NCI-H69 (cell line): Measurements from ENCODE around the gene GRIK4.

Source experiments
- DNase-seq: peaks from one replicate; lab custom pipeline; 2025; lab: John Stamatoyannopoulos, UW

Gene GRIK4

DNA sequence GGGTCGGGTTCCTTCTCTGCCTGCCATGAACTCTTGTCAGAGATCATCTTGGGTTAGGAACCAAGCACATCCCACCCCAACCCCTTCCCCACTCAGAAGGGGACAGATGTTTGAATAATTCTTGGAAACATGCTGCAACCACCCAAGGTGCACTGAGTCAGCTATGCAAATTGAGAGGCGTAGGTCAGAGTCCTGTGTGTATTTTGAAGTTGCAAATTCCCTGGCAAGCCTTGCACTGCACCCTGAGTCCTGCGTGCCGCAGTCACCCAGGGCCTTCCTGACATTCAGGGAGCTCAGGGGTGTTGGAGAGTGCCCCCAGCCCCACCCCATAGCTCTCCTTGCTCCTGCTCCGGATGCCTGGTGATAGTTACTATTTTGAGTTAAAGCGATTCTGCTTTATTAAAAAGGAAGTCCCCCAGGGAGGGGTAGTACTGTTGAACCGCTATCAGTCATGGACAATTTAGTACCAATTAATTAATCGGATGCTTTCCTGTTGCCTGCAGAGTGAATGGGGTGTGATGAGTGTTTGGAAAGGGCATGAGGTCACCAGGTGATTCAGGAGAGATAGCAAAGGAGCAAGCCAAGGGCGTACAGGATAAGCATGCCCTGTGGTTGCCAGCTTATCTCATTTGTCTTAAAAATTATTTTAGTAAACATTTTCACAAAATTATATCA is 123.7 kb downstream of the GRIK4 start:
- DNase-seq: no peak

DNA sequence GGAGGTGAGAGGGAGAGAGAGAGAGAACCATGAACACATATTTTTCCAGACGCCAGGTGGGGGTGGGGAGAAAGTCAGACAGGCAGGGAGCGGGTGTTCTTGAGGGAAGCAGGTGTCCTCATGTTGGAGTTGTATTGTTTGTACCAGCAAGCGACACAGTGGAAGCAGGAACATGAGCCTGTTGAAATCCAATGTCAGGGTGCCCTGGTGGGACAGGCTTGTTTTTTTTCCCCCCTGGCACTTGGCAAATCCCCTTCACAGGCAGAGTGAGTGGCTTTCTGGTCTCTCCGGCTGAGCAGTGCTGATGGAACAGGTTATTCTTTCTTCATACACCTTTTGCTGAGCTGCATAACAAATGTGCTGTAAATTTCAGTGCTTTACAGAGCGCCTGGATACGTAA is 125.6 kb downstream of the GRIK4 start:
- DNase-seq: peak; percentile 34

DNA sequence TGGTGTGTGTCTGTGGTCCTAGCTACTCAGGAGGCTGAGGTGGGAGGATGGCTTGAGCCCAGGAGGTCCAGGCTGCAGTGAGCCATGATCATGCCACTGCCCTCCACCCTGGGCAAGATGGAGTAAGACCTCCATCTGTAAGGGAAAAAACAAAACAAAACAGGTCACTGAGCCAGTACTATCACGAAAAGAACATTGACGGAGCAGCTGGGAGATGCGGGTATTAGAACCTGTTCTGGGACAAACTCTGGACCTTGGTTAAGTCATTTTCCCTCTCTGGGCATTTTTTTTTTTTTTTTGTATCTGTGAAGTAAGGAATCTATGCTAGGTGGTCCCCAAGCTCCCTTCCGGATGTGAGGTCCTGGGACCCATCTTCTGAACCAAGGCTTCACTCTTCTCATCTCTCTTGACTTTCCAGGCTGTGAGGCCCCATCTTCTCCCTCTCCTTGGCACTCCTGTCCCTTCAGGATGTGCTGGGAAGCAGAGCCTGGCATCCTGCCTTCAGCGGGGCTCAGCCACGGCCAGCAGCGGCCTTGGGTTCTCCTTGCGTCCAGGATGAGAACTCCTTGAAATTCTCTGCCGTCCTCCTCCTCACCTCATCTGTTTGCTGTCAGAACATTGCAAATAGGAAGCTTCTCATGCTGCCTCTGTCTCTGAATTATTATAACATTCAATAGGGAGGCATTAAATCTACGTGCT is 130.8 kb downstream of the GRIK4 start:
- no peak for DNase-seq

DNA sequence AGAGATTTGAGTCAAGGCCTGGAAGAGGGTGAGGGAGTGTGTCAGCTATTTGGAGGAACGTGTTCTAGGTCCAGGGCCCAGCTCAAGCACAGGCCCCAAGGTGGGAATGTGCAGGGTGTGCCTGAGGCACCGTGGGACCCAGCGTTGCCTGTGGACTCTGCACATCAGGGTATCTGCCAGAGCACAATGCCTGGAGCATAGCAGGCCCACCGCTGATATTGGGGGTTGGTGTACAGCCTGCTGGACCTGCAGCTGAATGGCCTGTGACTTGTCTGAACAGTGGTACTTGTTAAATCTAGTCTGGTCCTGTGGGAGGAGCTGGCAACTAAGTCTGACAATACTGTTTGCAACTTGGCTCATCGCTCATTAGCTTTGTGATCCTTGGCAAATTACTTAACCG is 131.7 kb downstream of the GRIK4 start:
- DNase-seq: no peak

DNA sequence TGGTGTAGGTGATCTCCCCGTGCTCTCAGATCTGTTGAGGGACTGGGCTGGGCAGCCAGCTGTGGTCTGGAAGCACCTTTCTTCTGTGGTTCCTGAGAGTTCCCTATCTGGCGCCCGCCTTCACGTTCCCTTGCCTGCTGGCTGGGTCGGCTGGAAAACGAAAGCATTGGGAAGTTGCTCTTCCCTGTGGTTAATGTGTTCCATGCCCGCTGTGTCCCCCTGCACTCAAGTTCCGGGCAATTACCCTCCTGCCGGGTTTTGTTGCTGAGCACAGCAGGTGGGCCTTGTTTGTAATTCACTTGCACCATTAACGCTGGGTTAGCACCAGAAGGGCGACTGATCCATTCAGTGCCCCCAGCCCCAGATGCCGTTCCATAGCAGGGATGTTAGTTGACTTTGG is 134.1 kb downstream of the GRIK4 start:
- DNase-seq: peak; percentile 97

DNA sequence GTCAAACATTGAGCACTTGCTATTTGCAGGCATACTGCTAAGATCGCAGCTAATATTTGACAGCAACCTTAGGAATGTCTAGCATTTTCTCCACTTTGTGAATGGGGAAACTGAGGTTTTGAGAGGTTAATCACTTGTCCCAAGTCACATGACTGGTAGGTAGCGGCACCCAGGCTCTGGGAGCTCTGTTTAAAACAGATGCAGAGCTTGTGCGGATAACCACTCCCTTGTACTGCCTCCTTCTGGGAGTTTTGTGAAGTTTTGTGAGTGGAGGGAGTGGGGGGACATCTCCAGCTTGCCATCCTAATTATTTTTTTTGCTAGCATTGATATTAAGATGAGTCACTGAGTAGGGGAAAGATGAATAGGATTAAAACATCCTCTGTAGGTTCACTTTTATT is 134.7 kb downstream of the GRIK4 start:
- no peak for DNase-seq

DNA sequence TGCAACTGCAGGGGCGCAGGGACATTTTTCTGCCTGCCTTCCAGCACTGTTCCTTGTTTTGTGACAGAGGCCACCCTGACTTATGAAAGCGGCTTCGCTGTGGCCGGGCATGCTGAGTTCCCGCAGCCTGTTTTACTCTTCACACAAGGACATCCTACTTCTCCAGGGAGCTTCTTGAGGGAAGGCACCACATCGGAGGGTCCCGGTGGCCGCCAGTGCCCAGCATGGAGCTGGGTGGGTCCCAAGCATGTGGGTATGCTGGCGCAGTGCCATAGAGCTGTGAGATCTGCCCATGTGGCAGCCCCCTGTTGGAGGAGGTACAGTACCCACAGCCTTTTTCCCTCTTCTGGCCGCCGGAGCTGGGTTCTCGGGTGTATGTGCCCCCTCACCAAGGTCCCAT is 136.1 kb downstream of the GRIK4 start:
- DNase-seq: no peak

DNA sequence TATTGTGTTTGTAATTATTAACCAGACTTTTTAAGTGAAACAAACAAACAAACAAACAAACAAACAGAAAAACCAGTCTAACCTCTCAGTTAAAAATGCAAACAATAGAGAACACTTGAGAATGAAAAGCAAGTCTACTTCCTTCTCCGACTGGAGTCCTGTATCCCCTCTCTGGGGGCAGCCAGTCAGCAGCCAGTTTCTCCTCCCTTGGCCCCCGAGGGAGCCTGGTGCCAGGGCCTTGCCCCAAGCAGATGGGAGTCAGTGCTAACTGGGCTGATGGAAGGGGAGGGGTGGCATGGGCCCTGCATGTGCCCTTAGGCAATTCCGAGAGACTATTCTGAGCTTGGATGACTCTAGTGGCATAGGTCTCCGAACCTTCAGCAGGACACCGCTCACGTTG is 137.2 kb downstream of the GRIK4 start:
- peak; percentile 71 for DNase-seq

DNA sequence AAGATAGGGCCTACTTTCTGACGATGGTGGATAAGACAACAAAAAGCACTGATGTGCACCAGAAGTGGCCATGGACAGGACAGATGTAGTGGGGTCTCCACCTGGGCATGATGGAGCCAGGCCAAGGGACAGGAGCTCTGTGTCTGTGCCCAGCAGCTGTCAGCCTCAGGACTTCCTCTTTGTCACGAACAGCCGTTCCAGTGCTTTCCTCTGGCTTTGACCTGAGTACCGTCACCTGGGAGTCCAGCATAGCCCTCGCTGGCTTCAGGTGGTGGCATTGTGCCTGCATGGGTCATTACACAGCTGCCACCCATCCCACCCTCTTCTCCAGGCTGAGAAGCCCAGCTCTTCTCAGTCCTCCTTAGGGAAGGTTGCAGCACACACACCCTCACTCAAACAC is 137.8 kb downstream of the GRIK4 start:
- DNase-seq: peak; percentile 19

DNA sequence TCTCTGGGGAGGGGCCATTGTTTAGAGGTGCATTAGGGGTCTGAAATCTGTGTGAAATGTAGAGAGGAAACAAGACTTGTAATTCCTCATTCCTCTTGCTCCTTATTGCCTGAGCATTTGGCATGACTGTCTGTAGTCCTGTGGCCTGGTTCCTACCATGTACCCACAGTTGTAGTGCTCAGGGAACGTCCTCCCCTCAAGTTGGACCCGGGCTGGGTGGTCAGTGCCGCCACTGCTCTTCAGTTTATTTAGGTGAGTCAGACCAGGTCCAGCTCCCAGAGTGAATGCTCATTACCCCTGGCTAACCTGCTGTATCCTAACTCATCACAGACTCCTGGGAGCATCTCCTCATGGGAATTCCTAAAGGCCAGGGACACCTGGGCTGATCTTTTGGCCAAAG is 139.8 kb downstream of the GRIK4 start:
- DNase-seq: no peak

DNA sequence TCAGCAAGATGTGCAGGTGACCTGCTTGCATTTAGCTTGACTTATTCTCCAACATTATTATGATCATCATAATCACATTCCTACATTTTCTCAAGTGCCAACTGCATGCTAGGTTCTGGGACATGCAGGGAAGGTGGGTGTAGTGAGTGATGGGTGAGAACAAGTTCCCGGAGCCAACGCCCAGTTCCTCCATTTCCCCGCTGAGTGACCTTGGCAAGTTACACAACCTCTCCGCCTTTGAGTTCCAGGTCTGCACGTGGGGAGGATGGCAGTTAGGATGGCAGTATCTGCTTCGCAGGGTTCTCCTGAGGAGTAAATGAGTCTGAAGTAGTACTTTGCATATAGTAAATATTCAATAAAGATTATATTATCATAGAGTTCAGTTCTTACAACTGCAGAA is 140.3 kb downstream of the GRIK4 start:
- no peak for DNase-seq

DNA sequence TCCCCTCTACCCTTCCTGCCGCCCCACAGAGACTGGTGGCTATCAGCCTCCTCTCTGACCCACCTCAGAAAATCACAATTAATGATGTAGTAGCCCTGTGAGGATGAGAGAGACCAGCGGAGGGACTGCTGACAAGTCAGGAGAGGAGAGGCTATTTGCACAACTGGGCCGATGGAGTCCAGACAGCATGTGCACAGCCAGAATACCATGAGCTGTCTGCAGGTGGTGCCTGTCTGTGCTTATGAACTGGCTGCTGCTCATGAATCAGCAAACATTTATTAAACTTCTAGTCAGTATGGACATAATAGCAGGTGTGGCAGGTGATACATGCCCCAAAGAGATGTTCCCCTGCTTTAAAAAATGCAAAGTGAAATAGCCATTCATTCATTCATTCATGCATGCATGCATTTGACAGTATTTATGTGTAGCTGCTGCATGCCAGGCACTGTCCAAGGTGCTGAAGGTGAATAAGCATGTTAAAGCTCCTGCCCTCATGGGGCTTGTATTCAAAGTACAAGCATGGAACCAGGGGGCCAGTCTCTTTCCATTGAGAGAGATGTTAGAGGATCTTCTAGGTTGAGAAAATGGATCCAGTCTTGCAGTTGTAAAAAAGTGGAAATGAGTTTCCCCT is 141.3 kb downstream of the GRIK4 start:
- DNase-seq: peak; percentile 60

DNA sequence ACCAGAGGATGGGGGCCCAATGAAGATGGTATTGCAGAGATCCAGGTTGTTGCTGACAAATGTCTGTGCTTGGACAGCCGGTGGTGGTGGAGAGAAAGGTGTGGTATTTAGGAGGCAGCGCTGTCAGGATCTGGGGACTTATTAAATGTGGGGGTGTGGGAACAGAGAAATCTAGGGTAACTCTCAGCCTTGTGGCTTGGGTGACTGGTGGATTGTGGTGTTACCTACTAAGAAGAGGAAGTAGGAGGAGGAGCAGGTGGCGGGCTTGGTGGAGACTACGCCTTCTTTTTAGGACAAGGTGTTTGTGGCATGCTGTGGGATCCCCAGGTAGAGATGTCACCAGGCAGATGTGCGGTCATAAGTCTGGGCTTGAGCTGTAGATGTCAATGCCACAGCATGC is 144.0 kb downstream of the GRIK4 start:
- no peak for DNase-seq

DNA sequence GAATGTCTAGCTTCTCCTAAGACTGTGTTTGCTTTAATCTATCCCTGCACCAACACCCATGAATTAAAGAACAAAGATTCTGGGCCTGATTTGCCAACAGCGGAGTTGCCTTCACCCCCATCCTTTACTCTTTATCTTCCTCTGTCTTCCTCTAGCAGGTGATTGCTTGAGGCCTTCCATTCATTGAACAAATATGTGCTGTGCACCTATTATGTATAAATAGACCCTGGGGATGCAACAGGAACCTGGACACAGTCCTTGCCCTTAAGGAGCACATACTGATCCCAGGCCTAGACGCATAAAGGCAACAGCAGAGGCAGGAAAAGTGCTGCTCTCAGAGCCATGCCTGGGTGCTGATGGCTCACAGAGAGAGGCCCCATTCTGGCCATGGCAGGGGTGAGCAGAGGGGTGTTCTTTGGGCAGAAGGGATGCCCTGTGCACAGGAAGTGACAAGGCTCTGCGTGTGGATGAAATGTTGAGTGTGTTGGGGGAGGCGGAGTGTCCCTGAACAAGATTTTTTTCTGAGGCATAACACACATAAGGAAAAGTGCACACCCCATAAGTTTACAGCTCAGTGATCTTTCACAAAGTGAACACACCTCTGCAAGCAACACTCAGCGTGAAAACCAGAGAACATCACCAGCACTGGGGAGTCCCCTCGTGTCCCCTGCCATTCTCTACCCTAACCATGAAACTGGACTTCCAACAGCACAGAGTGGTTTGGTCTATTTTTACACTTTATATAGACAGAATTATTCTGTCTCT is 145.9 kb downstream of the GRIK4 start:
- peak; percentile 92 for DNase-seq

DNA sequence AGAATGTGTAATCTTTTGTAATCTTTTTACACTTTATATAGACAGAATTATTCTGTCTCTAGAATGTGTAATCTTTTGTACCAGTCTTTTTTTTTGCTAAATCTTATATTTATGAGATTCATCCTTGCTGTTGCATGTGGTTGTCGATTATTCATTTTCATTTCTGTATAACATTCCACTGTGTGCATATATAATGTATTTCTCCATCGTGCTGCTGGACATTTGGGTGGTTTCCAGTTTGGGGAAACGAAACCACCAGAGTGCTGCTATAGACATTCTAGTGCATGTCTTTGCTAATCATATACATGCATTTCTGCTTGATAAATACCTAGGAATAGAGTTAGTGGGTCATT is 146.5 kb downstream of the GRIK4 start:
- no peak for DNase-seq

DNA sequence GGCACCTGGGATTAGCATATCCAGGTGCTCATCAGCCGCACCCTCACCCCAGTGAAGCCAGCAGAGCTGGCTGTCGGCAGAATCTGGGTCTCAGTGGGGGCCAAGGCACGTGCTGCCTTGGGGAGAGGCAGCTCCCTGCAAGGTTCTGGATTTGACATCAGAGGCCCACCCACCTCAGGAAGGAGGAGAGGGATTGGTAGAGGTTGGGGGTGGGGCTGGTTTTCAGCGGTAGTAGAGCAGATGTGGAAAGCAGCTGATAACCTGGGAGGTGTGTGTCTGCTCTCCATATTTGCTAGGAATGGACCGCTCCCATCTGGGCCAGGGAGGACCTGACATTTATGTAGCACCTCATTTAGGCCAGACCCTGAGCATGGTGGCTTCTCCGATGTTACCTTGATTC is 147.5 kb downstream of the GRIK4 start:
- DNase-seq: no peak

DNA sequence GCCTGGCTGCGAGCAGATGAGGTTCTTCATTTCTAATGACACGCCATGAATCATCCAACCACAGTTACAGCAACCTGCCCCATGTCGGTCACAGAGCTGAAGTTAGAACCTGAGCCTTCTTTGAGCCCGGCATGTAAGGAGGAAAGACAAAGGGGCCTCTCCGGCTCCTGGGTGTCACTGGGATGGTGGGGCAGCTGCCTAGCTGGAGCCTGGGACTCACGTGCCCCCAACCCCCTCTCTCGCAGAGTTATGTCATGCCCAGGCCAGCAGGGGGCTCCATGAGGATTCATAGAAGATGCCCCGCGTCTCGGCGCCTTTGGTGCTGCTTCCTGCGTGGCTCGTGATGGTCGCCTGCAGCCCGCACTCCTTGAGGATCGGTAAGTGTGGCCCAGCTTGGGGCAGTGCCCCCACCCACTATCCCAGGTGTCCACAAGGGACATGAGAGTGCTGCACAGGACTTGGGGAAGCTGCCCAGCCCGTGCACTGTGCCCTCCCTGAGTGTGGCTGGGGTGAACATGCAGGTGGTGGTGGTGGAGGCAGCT is 148.5 kb downstream of the GRIK4 start:
- DNase-seq: peak; percentile 61

DNA sequence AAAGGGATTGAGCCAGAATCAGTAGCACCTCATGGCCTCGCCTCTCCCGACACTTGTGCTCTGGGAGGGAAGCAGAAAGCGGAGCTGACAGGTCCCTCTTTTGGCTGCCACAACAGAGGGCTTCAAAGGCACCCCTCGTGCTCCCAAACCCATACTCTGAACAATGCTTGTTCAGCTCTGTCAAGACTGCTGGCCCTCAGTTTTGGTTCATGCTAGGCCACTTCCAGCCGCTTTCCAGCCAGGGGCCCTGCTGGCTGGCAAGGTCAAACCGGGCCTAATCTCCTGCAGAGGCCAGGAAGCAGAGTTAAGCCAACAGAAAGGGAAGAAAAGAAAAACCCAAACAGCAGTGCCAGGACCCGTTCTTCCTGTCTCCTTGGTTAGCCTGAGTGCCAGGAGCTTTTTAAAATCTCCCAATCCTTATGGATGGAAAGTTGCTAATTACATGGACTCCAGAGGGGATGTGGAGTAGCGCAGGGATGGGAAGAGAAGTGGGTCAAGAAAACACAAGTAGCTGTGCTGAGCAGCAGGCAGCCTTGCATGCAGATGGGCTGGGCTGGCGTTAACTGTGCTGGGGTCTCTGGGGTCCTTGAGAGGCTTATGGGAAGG is 150.6 kb downstream of the GRIK4 start:
- DNase-seq: no peak

DNA sequence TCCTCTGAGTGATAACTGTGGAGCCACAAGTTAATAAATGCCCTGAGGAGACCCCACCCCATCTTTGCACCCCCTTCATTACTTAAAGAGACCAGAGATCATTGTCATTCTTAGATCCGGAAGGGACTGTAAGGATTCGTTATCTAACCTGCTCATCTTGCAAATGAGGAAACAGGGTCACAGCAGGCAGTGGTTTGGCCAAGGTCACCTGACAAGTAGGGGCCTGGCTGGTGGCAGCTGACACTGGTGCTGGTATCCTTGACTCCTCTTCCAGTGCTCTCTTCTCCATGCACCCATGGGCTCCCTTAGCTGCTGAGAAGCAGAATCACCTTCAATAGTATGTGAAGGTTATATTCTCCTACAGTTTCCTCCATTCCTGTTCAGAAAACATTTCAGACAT is 151.6 kb downstream of the GRIK4 start:
- no peak for DNase-seq

DNA sequence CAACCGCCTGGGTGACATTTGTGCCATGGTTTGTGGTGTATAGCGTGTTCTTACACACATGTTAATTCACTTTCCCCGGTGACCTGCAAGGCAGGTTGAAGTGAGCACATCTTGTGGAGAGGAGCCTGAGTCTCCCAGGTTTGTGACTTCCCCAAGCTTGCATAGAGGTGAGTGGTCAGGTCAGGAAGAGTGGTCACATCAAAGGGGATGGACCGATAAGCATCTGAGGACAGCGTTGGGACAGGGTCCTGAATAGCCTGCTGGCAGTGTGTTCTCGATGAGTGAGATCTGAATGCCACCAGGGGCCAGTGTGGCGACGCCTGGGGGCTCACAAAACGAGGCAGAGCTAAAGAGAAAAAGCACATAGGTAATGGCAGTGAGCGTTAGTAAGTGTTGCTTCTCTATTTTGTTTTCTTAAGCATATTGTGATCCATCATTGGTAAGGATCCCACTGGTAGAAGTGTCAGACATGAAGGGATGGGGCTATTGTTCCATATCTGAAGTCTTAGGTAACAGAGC is 154.6 kb downstream of the GRIK4 start:
- no peak for DNase-seq

DNA sequence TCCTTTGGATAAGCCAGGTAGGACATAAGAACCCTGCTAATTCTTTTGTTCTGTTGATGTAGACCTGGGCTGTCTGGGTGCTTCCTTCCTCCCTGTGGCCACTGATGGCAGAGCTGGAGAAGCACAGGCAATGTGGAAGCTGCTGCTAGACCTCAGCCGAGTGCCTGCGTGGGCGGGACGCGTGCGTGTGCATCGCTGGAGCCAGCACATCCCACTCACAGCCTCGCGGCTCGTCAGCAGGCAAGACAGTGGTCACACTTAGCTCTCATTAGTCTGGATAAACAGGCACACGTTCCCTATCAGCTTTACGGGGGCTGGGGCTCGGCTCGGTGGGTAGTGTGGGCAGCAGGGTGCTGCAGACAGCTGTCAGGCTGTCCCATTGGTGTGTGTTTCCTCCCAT is 155.7 kb downstream of the GRIK4 start:
- DNase-seq: no peak

DNA sequence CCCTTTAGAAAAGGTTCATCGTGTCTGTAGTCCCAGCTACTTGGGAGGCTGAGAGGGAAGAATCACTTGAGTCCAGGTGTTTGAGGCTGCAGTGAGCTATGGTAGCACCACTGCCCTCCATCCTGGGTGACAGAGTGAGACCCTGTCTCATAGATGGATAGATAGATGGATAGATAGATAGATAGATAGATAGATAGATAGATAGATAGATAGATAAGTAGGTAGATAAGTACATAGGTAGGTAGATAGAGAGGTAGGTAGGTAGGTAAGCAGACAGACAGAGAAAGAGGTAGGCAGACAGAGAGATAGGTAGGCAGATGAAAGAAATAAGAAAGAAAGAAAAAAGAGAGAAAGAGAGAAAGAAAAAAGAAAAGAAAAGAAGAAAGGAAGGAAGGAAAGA is 156.4 kb downstream of the GRIK4 start:
- no peak for DNase-seq
